Caco-2 (cell line): ENCODE measurements around the gene AGAP1. TPM values are rescaled to one million over a fixed set of nuclear protein-coding genes. Genes with fewer than 3 reads are reported as not detected.

Source experiments
- BruUV-seq: library from RNA; stranded (reverse); fragments of 400-500 nt; replicated peaks from 2 replicates; lab custom pipeline; 2021; lab: Mats Ljungman, UMichigan
- CTCF ChIA-PET: fragments of 300-600 bp; sonication (Branson Sonifier 250); formaldehyde crosslinking; loops from one replicate; lab custom pipeline; 2022; ENCODE audit warnings: antibody characterized with exemption; lab: Charles Lee
- POLR2A ChIA-PET: fragments of 300-600 bp; sonication (Branson Sonifier 250); formaldehyde crosslinking; loops from one replicate; lab custom pipeline; 2022; ENCODE audit warnings: antibody characterized with exemption; lab: Charles Lee
- DNase-seq, 2 experiments: peaks; one replicate each; pipeline versions ENCODE4 v3.0.0 to v3.0.0-alpha.2; 2020 to 2022
- H3K27me3 ChIP-seq: replicated peaks from 2 replicates; pipeline ENCODE4 v1.6.0; 2011; ENCODE audit warnings: low read length; ENCODE audit not compliant: control insufficient read depth, insufficient read depth
- H3K36me3 ChIP-seq: 2 replicates; pipeline ENCODE4 v1.5.1; 2011; ENCODE audit warnings: low read length; ENCODE audit not compliant: control insufficient read depth, insufficient read depth
- H3K4me1 ChIP-seq: fragments of 250-450 bp; sonication (Bioruptor Pico); 2 replicates; pipeline ENCODE4 v1.5.1; 2020; ENCODE audit warnings: mild to moderate bottlenecking
- H3K4me3 ChIP-seq: 2 replicates; pipeline ENCODE4 v1.5.1; 2011; ENCODE audit warnings: low read depth, mild to moderate bottlenecking, control low read depth, low read length
- H3K9me3 ChIP-seq: fragments of 250-450 bp; sonication (Bioruptor Pico); 2 replicates; pipeline ENCODE4 v1.5.1; 2020; ENCODE audit warnings: mild to moderate bottlenecking, moderate library complexity
- H3K27ac Mint-ChIP-seq: one replicate; pipeline ENCODE4 v1.8.0; 2022; ENCODE audit warnings: mixed read lengths; ENCODE audit not compliant: unreplicated experiment
- H3K27me3 Mint-ChIP-seq: one replicate; pipeline ENCODE4 v1.8.0; 2022; ENCODE audit warnings: mixed read lengths; ENCODE audit not compliant: insufficient read depth, unreplicated experiment
- H3K36me3 Mint-ChIP-seq: one replicate; pipeline ENCODE4 v1.8.0; 2022; ENCODE audit warnings: mild to moderate bottlenecking, mixed read lengths; ENCODE audit not compliant: insufficient read depth, unreplicated experiment
- H3K4me1 Mint-ChIP-seq: one replicate; pipeline ENCODE4 v1.8.0; 2022; ENCODE audit warnings: low read depth, mixed read lengths; ENCODE audit not compliant: unreplicated experiment
- H3K4me3 Mint-ChIP-seq: one replicate; pipeline ENCODE4 v1.8.0; 2022; ENCODE audit warnings: mild to moderate bottlenecking, moderate library complexity, mixed read lengths; ENCODE audit not compliant: unreplicated experiment
- H3K9me3 Mint-ChIP-seq: one replicate; pipeline ENCODE4 v1.8.0; 2022; ENCODE audit warnings: mixed read lengths; ENCODE audit not compliant: unreplicated experiment
- intact Hi-C: fragments of 100-400 bp; cut with micrococcal nuclease; formaldehyde crosslinking; loops from one replicate; pipeline ENCODE4 v1.10.0; 2022; ENCODE audit not compliant: unreplicated experiment
- total RNA-seq: library from RNA; stranded (reverse); gene quantifications from 2 replicates; pipeline ENCODE4 v1.2.3, GENCODE V29; 2022
- TF ChIP-seq, protein P1 (sequence below), 2 experiments: fragments of 200-600 bp in 1 of 2; IDR thresholded peaks; 1 replicate in 1 of 2; 2 replicates in 1 of 2; pipeline versions ENCODE4 v1.5.1 to v1.8.0; 2011 to 2022; ENCODE audit warnings: antibody characterized with exemption in 1 of 2, control low read depth in 1 of 2, inconsistent platforms in 1 of 2, low read depth in 1 of 2, low read length in 1 of 2, mild to moderate bottlenecking in 1 of 2, moderate library complexity in 1 of 2; ENCODE audit not compliant: insufficient read depth in 1 of 2, severe bottlenecking in 1 of 2, unreplicated experiment in 1 of 2

Gene AGAP1
- total RNA-seq, 1 experiment from 2014 or later = 41.7 TPM

- no peaks in the 10 kb centered on the region for H3K4me1 Mint-ChIP-seq
- intact Hi-C loops = no loop called here
- Histone ChIP-seq H3K4me1 (no peaks in the 10 kb centered on the region), H3K4me3 (no peak overlapping the region), H3K9me3 (no peaks in the 10 kb centered on the region), H3K36me3 (no peaks in the 10 kb centered on the region), H3K27me3 (no peaks in the 10 kb centered on the region)
- H3K9me3 Mint-ChIP-seq = no peaks in the 10 kb centered on the region
- ChIA-PET CTCF (no interaction called here), POLR2A (no interaction called here)
- H3K27ac Mint-ChIP-seq = no peak overlapping the region
- no TSS peak for BruUV-seq
- DNase-seq = no peak
- H3K4me3 Mint-ChIP-seq = no peak overlapping the region
- TF ChIP-seq, protein P1, sequence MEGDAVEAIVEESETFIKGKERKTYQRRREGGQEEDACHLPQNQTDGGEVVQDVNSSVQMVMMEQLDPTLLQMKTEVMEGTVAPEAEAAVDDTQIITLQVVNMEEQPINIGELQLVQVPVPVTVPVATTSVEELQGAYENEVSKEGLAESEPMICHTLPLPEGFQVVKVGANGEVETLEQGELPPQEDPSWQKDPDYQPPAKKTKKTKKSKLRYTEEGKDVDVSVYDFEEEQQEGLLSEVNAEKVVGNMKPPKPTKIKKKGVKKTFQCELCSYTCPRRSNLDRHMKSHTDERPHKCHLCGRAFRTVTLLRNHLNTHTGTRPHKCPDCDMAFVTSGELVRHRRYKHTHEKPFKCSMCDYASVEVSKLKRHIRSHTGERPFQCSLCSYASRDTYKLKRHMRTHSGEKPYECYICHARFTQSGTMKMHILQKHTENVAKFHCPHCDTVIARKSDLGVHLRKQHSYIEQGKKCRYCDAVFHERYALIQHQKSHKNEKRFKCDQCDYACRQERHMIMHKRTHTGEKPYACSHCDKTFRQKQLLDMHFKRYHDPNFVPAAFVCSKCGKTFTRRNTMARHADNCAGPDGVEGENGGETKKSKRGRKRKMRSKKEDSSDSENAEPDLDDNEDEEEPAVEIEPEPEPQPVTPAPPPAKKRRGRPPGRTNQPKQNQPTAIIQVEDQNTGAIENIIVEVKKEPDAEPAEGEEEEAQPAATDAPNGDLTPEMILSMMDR (IDR thresholded peaks at IDR 0.05; ENCODE audit: insufficient read depth in 1 of 2, low read depth in 1 of 2, low read length in 1 of 2, severe bottlenecking in 1 of 2, unreplicated experiment in 1 of 2) = no peak
- peaks cover 4% of the 10 kb centered on the region for H3K36me3 Mint-ChIP-seq
- no peaks in the 10 kb centered on the region for H3K27me3 Mint-ChIP-seq
Measured at GRCh38 chr2:235520787-235521186, 26.9 kb downstream of the AGAP1 start.

DNA sequence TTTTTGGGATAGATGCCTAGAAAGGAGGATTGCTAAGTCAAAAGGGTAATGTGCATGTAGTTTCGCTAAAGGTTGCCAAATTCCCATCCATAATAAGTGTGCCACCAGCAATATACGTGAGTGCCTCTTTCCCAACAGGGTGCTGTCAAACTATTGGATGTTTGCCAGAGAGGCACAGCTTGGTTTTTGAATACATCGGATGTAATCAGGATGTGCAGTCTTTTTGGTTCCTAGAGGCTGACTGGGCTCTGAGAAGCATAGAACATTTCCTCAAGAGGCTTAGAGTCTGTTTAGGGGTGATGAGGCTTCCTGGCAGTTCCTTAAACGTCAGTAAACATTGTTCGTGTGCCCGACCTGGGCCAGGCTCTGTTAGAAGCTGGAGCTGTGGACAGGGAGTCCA lies 28.0 kb downstream of the AGAP1 start:
- no peak overlapping the region for H3K4me3 ChIP-seq
- ChIA-PET POLR2A (no interaction called here), CTCF (no interaction called here)
- peaks cover 4% of the 10 kb centered on the region for H3K36me3 Mint-ChIP-seq
- intact Hi-C loops = no loop called here
- H3K27me3 ChIP-seq = no peaks in the 10 kb centered on the region
- no peak for DNase-seq
- H3K4me1 ChIP-seq = no peaks in the 10 kb centered on the region
- H3K36me3 ChIP-seq = no peaks in the 10 kb centered on the region
- no peak overlapping the region for H3K4me3 Mint-ChIP-seq
- no peaks in the 10 kb centered on the region for H3K9me3 ChIP-seq
- TF ChIP-seq, protein P1 (IDR thresholded peaks at IDR 0.05; ENCODE audit: insufficient read depth in 1 of 2, low read depth in 1 of 2, low read length in 1 of 2, severe bottlenecking in 1 of 2, unreplicated experiment in 1 of 2) = no peak
- no peaks in the 10 kb centered on the region for H3K9me3 Mint-ChIP-seq
- no peaks in the 10 kb centered on the region for H3K4me1 Mint-ChIP-seq
- H3K27me3 Mint-ChIP-seq = no peaks in the 10 kb centered on the region
- no TSS peak for BruUV-seq
- H3K27ac Mint-ChIP-seq = no peak overlapping the region

GRCh38 chr2:235523021-235523420 lies 29.2 kb downstream of the AGAP1 start:
- no peaks in the 10 kb centered on the region for H3K4me1 ChIP-seq
- Mint-ChIP-seq H3K27me3 (no peaks in the 10 kb centered on the region), H3K27ac (no peak overlapping the region), H3K9me3 (no peaks in the 10 kb centered on the region), H3K36me3 (peaks cover 4% of the 10 kb centered on the region), H3K4me1 (no peaks in the 10 kb centered on the region), H3K4me3 (no peak overlapping the region)
- DNase-seq = no peak
- intact Hi-C loops = no loop called here
- H3K36me3 ChIP-seq = no peaks in the 10 kb centered on the region
- ChIA-PET CTCF (no interaction called here), POLR2A (no interaction called here)
- TF ChIP-seq, protein P1 (IDR thresholded peaks at IDR 0.05; ENCODE audit: insufficient read depth in 1 of 2, low read depth in 1 of 2, low read length in 1 of 2, severe bottlenecking in 1 of 2, unreplicated experiment in 1 of 2) = no peak
- no peak overlapping the region for H3K4me3 ChIP-seq
- BruUV-seq = no TSS peak
- H3K27me3 ChIP-seq = no peaks in the 10 kb centered on the region
- H3K9me3 ChIP-seq = no peaks in the 10 kb centered on the region
